Activated CD4-positive, alpha-beta T cell treated with anti-CD3 and anti-CD28 coated beads for 1 hour (primary cell): ENCODE measurements around the gene POLR2C.
A peak's percentile ranks its signal among the peaks of the same experiment; 100 is the strongest.

ENCODE experiments used
- DNase-seq: peaks from one replicate; pipeline ENCODE4 v3.0.0-alpha.2; 2020

POLR2C gene

GRCh38 chr16:57507136-57508034 is 44.9 kb downstream of the POLR2C start:
- no peak for DNase-seq

- no peak for DNase-seq
Measured at GRCh38 chr16:57508035-57508425, 45.6 kb downstream of the POLR2C start.

- DNase-seq, result no peak
Measured at GRCh38 chr16:57509231-57509923, 46.9 kb downstream of the POLR2C start.

- DNase-seq, result no peak
Measured at GRCh38 chr16:57510016-57510871, 47.8 kb downstream of the POLR2C start.

- DNase-seq, result no peak
Measured at GRCh38 chr16:57512296-57513001, 50.0 kb downstream of the POLR2C start.

GRCh38 chr16:57513371-57514102 is 51.1 kb downstream of the POLR2C start:
- no peak for DNase-seq

- no peak for DNase-seq
Measured at GRCh38 chr16:57514371-57514770, 51.9 kb downstream of the POLR2C start.

- no peak for DNase-seq
Measured at GRCh38 chr16:57514791-57515600, 52.5 kb downstream of the POLR2C start.

GRCh38 chr16:57516176-57516725 is 53.8 kb downstream of the POLR2C start:
- DNase-seq, result no peak

GRCh38 chr16:57516773-57517172 is 54.3 kb downstream of the POLR2C start:
- DNase-seq, result no peak

- DNase-seq, result no peak
Measured at GRCh38 chr16:57517397-57518367, 55.2 kb downstream of the POLR2C start.

- DNase-seq, result no peak
Measured at GRCh38 chr16:57518520-57518919, 56.0 kb downstream of the POLR2C start.

GRCh38 chr16:57518922-57519321 is 56.4 kb downstream of the POLR2C start:
- DNase-seq, result no peak

GRCh38 chr16:57519796-57520360 is 57.4 kb downstream of the POLR2C start:
- peak; percentile 70 for DNase-seq
